ENCODE data around the gene BCOR. TPM values are rescaled to one million over a fixed set of nuclear protein-coding genes. Genes with fewer than 3 reads are reported as not detected.

Gene BCOR
- total and polyA plus RNA-seq, 2 of the 13 experiments (the other 11 are each of a cell fraction or from before 2014, with no cell fraction given), result 14.3 to 15.2 TPM

- TF ChIP-seq AHDC1 (CRISPR knock-in tag; IDR thresholded peaks at IDR 0.05; ENCODE audit: borderline replicate concordance), result no peak
- TF ChIP-seq MED8 (CRISPR knock-in tag; IDR thresholded peaks at IDR 0.05; ENCODE audit: insufficient replicate concordance), result no peak
- TF ChIP-seq ZNF776 (CRISPR knock-in tag; IDR thresholded peaks at IDR 0.05), result no peak
These were observed 13.2 kb downstream of the BCOR start (continued) for GRCh38 chrX:40084471-40085101.

GRCh38 chrX:40083979-40084359 is 13.8 kb downstream of the BCOR start:
- H3K9me3 ChIP-seq (ENCODE audit: low read length), result no peaks in the 10 kb centered on the region
- no peak for FAIRE-seq
- peaks cover 79% of the 10 kb centered on the region for H3K4me1 ChIP-seq (ENCODE audit: insufficient read depth, low read length)
- H3K79me2 ChIP-seq (ENCODE audit: insufficient read depth, low read length), result peaks cover 88% of the 10 kb centered on the region
- ChIA-PET POLR2A (interaction anchor here (1.6 kb wide), 1 partner anchor 14 kb away, joined by 5 read pairs; the partner anchor contains the start of gene BCOR), CTCF (ENCODE audit: low intra/inter-chr PET ratio, low total read pairs) (no interaction called here)
- peak overlapping the region; percentile 66 for H3K4me2 ChIP-seq (ENCODE audit: low read depth, low read length)
- peaks cover 42% of the 10 kb centered on the region for H4K20me1 ChIP-seq (ENCODE audit: insufficient read depth, low read length)
- intact Hi-C loops (cut with micrococcal nuclease; ENCODE audit: unreplicated experiment), result loop anchor here (5.0 kb wide), 2 partner anchors 73 to 88 kb away; no protein-coding TSS in a partner anchor
- in situ Hi-C loops (cut with HindIII; ENCODE audit: extremely low pct_ligation_motif_present, low pct_unique_long_range_greater_than_20kb), result loop anchor here (10.0 kb wide), 1 partner anchor 181 kb away; no protein-coding TSS in a partner anchor
- 22% methylated on average over 5 of the region's 26 CpGs for whole genome bisulfite sequencing (ENCODE audit: low lambda C conversion rate)
- DNase-seq (ENCODE audit: low spot score), result no peak
- peak overlapping the region; percentile 54 for H3K9ac ChIP-seq (ENCODE audit: insufficient read depth, low read depth, low read length)
- no TSS peak for BruUV-seq (replicated peaks)
- ATAC-seq, result no peak
- peaks cover 0 to 6% of the 10 kb centered on the region in 2 experiments; a peak in 1 of 5 replicates for H3K36me3 ChIP-seq (replicated peaks in 1 of 2; ENCODE audit: control insufficient read depth in 1 of 2, insufficient read depth in 2 of 2, low read length in 2 of 2)
- H3K4me3 ChIP-seq (replicated peaks in 1 of 3; ENCODE audit: insufficient read depth in 1 of 3, low read depth in 2 of 3, low read length in 3 of 3), result peak overlapping the region; percentile 50 to 67 (median 52); a peak in 5 of 6 replicates
- H3K27ac ChIP-seq (ENCODE audit: extremely low read length, insufficient read depth, low read length), result peak overlapping the region; percentile 76
- H2AFZ ChIP-seq (ENCODE audit: low read length), result no peak overlapping the region
- H3K27me3 ChIP-seq (ENCODE audit: control insufficient read depth in 1 of 2, insufficient read depth in 2 of 2, low read length in 2 of 2), result no peaks in the 10 kb centered on the region
- TF ChIP-seq EZH2 (conservative IDR thresholded peaks at IDR 0.05; ENCODE audit: low read depth, low read length) (no peak), ZKSCAN1 (IDR thresholded peaks at IDR 0.05; ENCODE audit: low read length) (no peak), AHDC1 (CRISPR knock-in tag; IDR thresholded peaks at IDR 0.05; ENCODE audit: borderline replicate concordance) (no peak), SMAD3 (CRISPR knock-in tag; IDR thresholded peaks at IDR 0.05) (no peak), SKI (IDR thresholded peaks at IDR 0.05; ENCODE audit: partially characterized antibody) (no peak), ZMYM3 (CRISPR knock-in tag; IDR thresholded peaks at IDR 0.05) (no peak), RFXAP (CRISPR knock-in tag; IDR thresholded peaks at IDR 0.05; ENCODE audit: borderline replicate concordance) (no peak), ZNF83 (CRISPR knock-in tag; IDR thresholded peaks at IDR 0.05; ENCODE audit: borderline replicate concordance) (no peak), NR2C2 (CRISPR knock-in tag; IDR thresholded peaks at IDR 0.05; ENCODE audit: borderline replicate concordance) (no peak)
